Measurements from ENCODE around the gene CDC42BPB. TPM values are rescaled to one million over a fixed set of nuclear protein-coding genes. Genes with fewer than 3 reads are reported as not detected.

Gene CDC42BPB
- total RNA-seq, 1 donor from 2014 or later: 105 TPM

- Histone ChIP-seq H3K9me3 (no peaks in the 10 kb centered on the region), H3K27ac (no peak overlapping the region), H3K4me1 (no peaks in the 10 kb centered on the region), H3K36me3 (peaks cover 0 to 14% of the 10 kb centered on the region in 2 donors), H3K4me3 (no peak overlapping the region), H3K27me3 (no peaks in the 10 kb centered on the region)
- TF ChIP-seq CTCF (IDR thresholded peaks at IDR 0.05) (no peak), POLR2A (IDR thresholded peaks at IDR 0.05) (no peak), POLR2AphosphoS5 (IDR thresholded peaks at IDR 0.05; ENCODE audit: insufficient read depth in 1 of 2, low read depth in 1 of 2) (no peak)
- DNase-seq (ENCODE audit: extremely low spot score in 2 of 2): no peak
- intact Hi-C loops (cut with DNase I): no loop called here
Measured at GRCh38 chr14:102883554-102883953, 173.8 kb downstream of the CDC42BPB start.

GRCh38 chr14:102883089-102883541 is 174.2 kb downstream of the CDC42BPB start:
- H3K4me3 ChIP-seq: no peak overlapping the region
- no peak overlapping the region for H3K27ac ChIP-seq
- intact Hi-C loops (cut with DNase I): no loop called here
- DNase-seq (ENCODE audit: extremely low spot score in 2 of 2): no peak
- TF ChIP-seq POLR2A (IDR thresholded peaks at IDR 0.05): no peak
- no peak for TF ChIP-seq POLR2AphosphoS5 (IDR thresholded peaks at IDR 0.05; ENCODE audit: insufficient read depth in 1 of 2, low read depth in 1 of 2)
- no peak for TF ChIP-seq CTCF (IDR thresholded peaks at IDR 0.05)
- no peaks in the 10 kb centered on the region for H3K27me3 ChIP-seq
- H3K4me1 ChIP-seq: no peaks in the 10 kb centered on the region
- H3K9me3 ChIP-seq: no peaks in the 10 kb centered on the region
- peaks cover 0 to 14% of the 10 kb centered on the region in 2 donors for H3K36me3 ChIP-seq

Other genes starting within 250 kb of the CDC42BPB start
- 11.8 TPM for gene AMN, start 134.9 kb downstream of the CDC42BPB start, total RNA-seq
- gene LBHD2, start 26.7 kb upstream of the CDC42BPB start, total RNA-seq: not detected
- 8.6 TPM for gene EXOC3L4, start 37.2 kb upstream of the CDC42BPB start, total RNA-seq
- 82.7 TPM for gene TNFAIP2, start 65.9 kb upstream of the CDC42BPB start, total RNA-seq

Measured in vagina (tissue), 2 donors.